ENCODE measurements around the gene MYH7B. TPM values are rescaled to one million over a fixed set of nuclear protein-coding genes. Genes with fewer than 3 reads are reported as not detected.

The MYH7B gene
- total RNA-seq, 1 experiment from 2014 or later: 0.98 TPM

DNA sequence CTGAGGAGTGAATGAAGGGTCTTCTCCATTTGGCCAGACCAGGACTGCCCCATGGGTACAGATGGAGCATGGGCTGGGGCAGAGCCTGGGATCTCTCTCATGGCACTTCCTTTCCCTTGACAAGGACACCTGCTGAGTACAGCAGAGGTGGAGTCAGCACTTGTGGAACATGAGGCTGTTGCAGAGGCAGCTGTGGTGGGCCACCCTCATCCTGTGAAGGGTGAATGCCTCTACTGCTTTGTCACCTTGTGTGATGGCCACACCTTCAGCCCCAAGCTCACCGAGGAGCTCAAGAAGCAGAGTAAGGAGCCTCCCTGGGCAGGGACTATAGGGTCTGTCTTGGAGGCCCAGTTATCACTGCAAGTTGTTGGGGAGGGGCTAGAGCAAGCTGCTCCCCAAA lies 29.7 kb upstream of the MYH7B start:
- DNase-seq (ENCODE audit: low spot score) (no peak), ATAC-seq (no peak)
- H3K36me3 Mint-ChIP-seq: peaks cover 43% of the 10 kb centered on the region
- H3K27me3 Mint-ChIP-seq (ENCODE audit: low read depth): no peaks in the 10 kb centered on the region
- no peak overlapping the region for H3K4me3 Mint-ChIP-seq
- POLR2A ChIA-PET: no interaction called here
- no peaks in the 10 kb centered on the region for H3K9me3 Mint-ChIP-seq
- no peak overlapping the region for H3K27ac Mint-ChIP-seq
- CTCF ChIA-PET: no interaction called here
- TF ChIP-seq HMGA2 (CRISPR knock-in tag; IDR thresholded peaks at IDR 0.05): no peak
- TF ChIP-seq, protein P1, sequence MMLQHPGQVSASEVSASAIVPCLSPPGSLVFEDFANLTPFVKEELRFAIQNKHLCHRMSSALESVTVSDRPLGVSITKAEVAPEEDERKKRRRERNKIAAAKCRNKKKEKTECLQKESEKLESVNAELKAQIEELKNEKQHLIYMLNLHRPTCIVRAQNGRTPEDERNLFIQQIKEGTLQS (CRISPR knock-in tag; conservative IDR thresholded peaks at IDR 0.05): no peak
- no peak for TF ChIP-seq SMAD3 (CRISPR knock-in tag; IDR thresholded peaks at IDR 0.05; ENCODE audit: borderline replicate concordance)
- TF ChIP-seq RELA (CRISPR knock-in tag; IDR thresholded peaks at IDR 0.05; ENCODE audit: borderline replicate concordance): no peak
- TF ChIP-seq, protein P2, sequence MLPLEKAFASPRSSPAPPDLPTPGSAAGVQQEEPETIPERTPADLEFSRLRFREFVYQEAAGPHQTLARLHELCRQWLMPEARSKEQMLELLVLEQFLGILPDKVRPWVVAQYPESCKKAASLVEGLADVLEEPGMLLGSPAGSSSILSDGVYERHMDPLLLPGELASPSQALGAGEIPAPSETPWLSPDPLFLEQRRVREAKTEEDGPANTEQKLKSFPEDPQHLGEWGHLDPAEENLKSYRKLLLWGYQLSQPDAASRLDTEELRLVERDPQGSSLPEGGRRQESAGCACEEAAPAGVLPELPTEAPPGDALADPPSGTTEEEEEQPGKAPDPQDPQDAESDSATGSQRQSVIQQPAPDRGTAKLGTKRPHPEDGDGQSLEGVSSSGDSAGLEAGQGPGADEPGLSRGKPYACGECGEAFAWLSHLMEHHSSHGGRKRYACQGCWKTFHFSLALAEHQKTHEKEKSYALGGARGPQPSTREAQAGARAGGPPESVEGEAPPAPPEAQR (CRISPR knock-in tag; IDR thresholded peaks at IDR 0.05): no peak
- TF ChIP-seq, protein P3, sequence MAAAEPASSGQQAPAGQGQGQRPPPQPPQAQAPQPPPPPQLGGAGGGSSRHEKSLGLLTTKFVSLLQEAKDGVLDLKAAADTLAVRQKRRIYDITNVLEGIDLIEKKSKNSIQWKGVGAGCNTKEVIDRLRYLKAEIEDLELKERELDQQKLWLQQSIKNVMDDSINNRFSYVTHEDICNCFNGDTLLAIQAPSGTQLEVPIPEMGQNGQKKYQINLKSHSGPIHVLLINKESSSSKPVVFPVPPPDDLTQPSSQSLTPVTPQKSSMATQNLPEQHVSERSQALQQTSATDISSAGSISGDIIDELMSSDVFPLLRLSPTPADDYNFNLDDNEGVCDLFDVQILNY (CRISPR knock-in tag; IDR thresholded peaks at IDR 0.05): no peak
- no peak for TF ChIP-seq TEAD1 (CRISPR knock-in tag; IDR thresholded peaks at IDR 0.05)
- TF ChIP-seq, protein P4, sequence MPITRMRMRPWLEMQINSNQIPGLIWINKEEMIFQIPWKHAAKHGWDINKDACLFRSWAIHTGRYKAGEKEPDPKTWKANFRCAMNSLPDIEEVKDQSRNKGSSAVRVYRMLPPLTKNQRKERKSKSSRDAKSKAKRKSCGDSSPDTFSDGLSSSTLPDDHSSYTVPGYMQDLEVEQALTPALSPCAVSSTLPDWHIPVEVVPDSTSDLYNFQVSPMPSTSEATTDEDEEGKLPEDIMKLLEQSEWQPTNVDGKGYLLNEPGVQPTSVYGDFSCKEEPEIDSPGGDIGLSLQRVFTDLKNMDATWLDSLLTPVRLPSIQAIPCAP (CRISPR knock-in tag; IDR thresholded peaks at IDR 0.05): no peak
- TF ChIP-seq, protein P5, sequence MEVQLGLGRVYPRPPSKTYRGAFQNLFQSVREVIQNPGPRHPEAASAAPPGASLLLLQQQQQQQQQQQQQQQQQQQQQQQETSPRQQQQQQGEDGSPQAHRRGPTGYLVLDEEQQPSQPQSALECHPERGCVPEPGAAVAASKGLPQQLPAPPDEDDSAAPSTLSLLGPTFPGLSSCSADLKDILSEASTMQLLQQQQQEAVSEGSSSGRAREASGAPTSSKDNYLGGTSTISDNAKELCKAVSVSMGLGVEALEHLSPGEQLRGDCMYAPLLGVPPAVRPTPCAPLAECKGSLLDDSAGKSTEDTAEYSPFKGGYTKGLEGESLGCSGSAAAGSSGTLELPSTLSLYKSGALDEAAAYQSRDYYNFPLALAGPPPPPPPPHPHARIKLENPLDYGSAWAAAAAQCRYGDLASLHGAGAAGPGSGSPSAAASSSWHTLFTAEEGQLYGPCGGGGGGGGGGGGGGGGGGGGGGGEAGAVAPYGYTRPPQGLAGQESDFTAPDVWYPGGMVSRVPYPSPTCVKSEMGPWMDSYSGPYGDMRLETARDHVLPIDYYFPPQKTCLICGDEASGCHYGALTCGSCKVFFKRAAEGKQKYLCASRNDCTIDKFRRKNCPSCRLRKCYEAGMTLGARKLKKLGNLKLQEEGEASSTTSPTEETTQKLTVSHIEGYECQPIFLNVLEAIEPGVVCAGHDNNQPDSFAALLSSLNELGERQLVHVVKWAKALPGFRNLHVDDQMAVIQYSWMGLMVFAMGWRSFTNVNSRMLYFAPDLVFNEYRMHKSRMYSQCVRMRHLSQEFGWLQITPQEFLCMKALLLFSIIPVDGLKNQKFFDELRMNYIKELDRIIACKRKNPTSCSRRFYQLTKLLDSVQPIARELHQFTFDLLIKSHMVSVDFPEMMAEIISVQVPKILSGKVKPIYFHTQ (CRISPR knock-in tag; IDR thresholded peaks at IDR 0.05): no peak
- no peak for TF ChIP-seq GTF2I (CRISPR knock-in tag; conservative IDR thresholded peaks at IDR 0.05)
- no peak for TF ChIP-seq IRF2 (CRISPR knock-in tag; IDR thresholded peaks at IDR 0.05; ENCODE audit: borderline replicate concordance, low read depth)
- TF ChIP-seq, protein P6, sequence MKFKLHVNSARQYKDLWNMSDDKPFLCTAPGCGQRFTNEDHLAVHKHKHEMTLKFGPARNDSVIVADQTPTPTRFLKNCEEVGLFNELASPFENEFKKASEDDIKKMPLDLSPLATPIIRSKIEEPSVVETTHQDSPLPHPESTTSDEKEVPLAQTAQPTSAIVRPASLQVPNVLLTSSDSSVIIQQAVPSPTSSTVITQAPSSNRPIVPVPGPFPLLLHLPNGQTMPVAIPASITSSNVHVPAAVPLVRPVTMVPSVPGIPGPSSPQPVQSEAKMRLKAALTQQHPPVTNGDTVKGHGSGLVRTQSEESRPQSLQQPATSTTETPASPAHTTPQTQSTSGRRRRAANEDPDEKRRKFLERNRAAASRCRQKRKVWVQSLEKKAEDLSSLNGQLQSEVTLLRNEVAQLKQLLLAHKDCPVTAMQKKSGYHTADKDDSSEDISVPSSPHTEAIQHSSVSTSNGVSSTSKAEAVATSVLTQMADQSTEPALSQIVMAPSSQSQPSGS (CRISPR knock-in tag; IDR thresholded peaks at IDR 0.05; ENCODE audit: borderline replicate concordance, low read depth): no peak
- no peak for TF ChIP-seq FOXJ3 (CRISPR knock-in tag; IDR thresholded peaks at IDR 0.05; ENCODE audit: borderline replicate concordance)
- TF ChIP-seq NR1H2 (CRISPR knock-in tag; IDR thresholded peaks at IDR 0.05): no peak
- TF ChIP-seq ZNF138 (CRISPR knock-in tag; conservative IDR thresholded peaks at IDR 0.05): no peak
- no peak for TF ChIP-seq ZNF671 (CRISPR knock-in tag; IDR thresholded peaks at IDR 0.05)
- no peak for TF ChIP-seq ZNF232 (CRISPR knock-in tag; IDR thresholded peaks at IDR 0.05)
- no peak for TF ChIP-seq ELF4 (CRISPR knock-in tag; IDR thresholded peaks at IDR 0.05; ENCODE audit: low read depth)
- H3K4me1 Mint-ChIP-seq: no peaks in the 10 kb centered on the region

DNA sequence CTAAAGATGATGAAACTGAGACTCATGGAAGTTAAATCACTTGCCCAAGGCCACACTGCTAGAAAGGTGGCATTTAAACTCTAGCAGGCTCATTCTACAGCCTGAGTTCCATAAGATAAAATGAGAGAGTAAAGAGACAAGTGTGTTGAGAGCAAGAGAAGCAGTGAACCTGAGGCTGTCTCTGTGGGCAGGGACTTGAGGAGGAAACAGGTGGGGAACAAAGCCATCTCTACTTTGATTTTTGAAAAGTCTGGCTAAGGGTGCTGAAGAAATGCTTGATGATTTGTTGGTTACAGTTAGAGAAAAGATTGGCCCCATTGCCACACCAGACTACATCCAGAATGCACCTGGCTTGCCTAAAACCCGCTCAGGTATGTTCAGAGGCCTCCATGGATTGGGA lies 29.1 kb upstream of the MYH7B start:
- DNase-seq (ENCODE audit: low spot score) (no peak), ATAC-seq (no peak)
- ChIA-PET POLR2A (no interaction called here), CTCF (no interaction called here)
- no peaks in the 10 kb centered on the region for H3K9me3 Mint-ChIP-seq
- H3K27me3 Mint-ChIP-seq (ENCODE audit: low read depth): no peaks in the 10 kb centered on the region
- peaks cover 44% of the 10 kb centered on the region for H3K36me3 Mint-ChIP-seq
- no peak overlapping the region for H3K27ac Mint-ChIP-seq
- H3K4me1 Mint-ChIP-seq: no peaks in the 10 kb centered on the region
- no peak overlapping the region for H3K4me3 Mint-ChIP-seq
- TF ChIP-seq ZNF317 (CRISPR knock-in tag; IDR thresholded peaks at IDR 0.05; ENCODE audit: borderline replicate concordance, low read depth): no peak
- TF ChIP-seq FOXK1 (CRISPR knock-in tag; IDR thresholded peaks at IDR 0.05): no peak
- TF ChIP-seq CREB1 (CRISPR knock-in tag; IDR thresholded peaks at IDR 0.05): no peak
- TF ChIP-seq ZNF396 (CRISPR knock-in tag; IDR thresholded peaks at IDR 0.05; ENCODE audit: borderline replicate concordance): no peak
- no peak for TF ChIP-seq ZNF121 (CRISPR knock-in tag; IDR thresholded peaks at IDR 0.05)
- TF ChIP-seq, protein P7, sequence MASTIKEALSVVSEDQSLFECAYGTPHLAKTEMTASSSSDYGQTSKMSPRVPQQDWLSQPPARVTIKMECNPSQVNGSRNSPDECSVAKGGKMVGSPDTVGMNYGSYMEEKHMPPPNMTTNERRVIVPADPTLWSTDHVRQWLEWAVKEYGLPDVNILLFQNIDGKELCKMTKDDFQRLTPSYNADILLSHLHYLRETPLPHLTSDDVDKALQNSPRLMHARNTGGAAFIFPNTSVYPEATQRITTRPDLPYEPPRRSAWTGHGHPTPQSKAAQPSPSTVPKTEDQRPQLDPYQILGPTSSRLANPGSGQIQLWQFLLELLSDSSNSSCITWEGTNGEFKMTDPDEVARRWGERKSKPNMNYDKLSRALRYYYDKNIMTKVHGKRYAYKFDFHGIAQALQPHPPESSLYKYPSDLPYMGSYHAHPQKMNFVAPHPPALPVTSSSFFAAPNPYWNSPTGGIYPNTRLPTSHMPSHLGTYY (CRISPR knock-in tag; IDR thresholded peaks at IDR 0.05): no peak
- no peak for TF ChIP-seq NR3C1 (CRISPR knock-in tag; conservative IDR thresholded peaks at IDR 0.05; ENCODE audit: low read depth)
- TF ChIP-seq JUN (CRISPR knock-in tag; IDR thresholded peaks at IDR 0.05): no peak
- TF ChIP-seq ZBTB21 (CRISPR knock-in tag; IDR thresholded peaks at IDR 0.05; ENCODE audit: borderline replicate concordance): no peak
- TF ChIP-seq, protein P8, sequence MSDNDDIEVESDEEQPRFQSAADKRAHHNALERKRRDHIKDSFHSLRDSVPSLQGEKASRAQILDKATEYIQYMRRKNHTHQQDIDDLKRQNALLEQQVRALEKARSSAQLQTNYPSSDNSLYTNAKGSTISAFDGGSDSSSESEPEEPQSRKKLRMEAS (CRISPR knock-in tag; IDR thresholded peaks at IDR 0.05): no peak

Measured in WTC11 (cell line).